H9 (cell line): ENCODE measurements around the gene SFRP5. TPM values are rescaled to one million over a fixed set of nuclear protein-coding genes. Genes with fewer than 3 reads are reported as not detected.

Experiments used
- DNase-seq: peaks from one replicate; pipeline ENCODE4 v3.0.0-alpha.2; 2017
- H2AFZ ChIP-seq: one replicate; pipeline ENCODE4 v1.6.1; 2013; ENCODE audit warnings: mild to moderate bottlenecking, low read length, control low read depth, moderate library complexity
- H2AK5ac ChIP-seq: 2 replicates; pipeline ENCODE4 v1.6.1; 2013; ENCODE audit warnings: low read length, control low read depth, mixed read lengths; ENCODE audit not compliant: insufficient read length
- H2BK120ac ChIP-seq: one replicate; pipeline ENCODE4 v1.6.1; 2013; ENCODE audit warnings: low read depth, mild to moderate bottlenecking, low read length, control low read depth, inconsistent platforms; ENCODE audit not compliant: poor library complexity, severe bottlenecking
- H2BK12ac ChIP-seq: 2 replicates; pipeline ENCODE4 v1.6.1; 2013; ENCODE audit warnings: low read length, control low read depth, mixed read lengths, low read depth; ENCODE audit not compliant: insufficient read length
- H2BK15ac ChIP-seq: 2 replicates; pipeline ENCODE4 v1.6.1; 2013; ENCODE audit warnings: low read depth, low read length, control low read depth
- H2BK20ac ChIP-seq: one replicate; pipeline ENCODE4 v1.6.1; 2013; ENCODE audit warnings: low read depth, mild to moderate bottlenecking, low read length, control low read depth, inconsistent platforms; ENCODE audit not compliant: poor library complexity, severe bottlenecking
- H2BK5ac ChIP-seq: 2 replicates; pipeline ENCODE4 v1.6.1; 2013; ENCODE audit warnings: low read length, control low read depth, mixed read lengths; ENCODE audit not compliant: insufficient read length
- H3K14ac ChIP-seq: 2 replicates; pipeline ENCODE4 v1.6.1; 2013; ENCODE audit warnings: low read length, control low read depth; ENCODE audit not compliant: insufficient read depth
- H3K18ac ChIP-seq: 2 replicates; pipeline ENCODE4 v1.6.1; 2013; ENCODE audit warnings: low read depth, mild to moderate bottlenecking, mixed read lengths, low read length, control low read depth; ENCODE audit not compliant: insufficient read length
- H3K23ac ChIP-seq: 2 replicates; pipeline ENCODE4 v1.6.1; 2013; ENCODE audit warnings: low read length, control low read depth, mixed read lengths, low read depth; ENCODE audit not compliant: insufficient read length
- H3K23me2 ChIP-seq: 2 replicates; pipeline ENCODE4 v1.6.1; 2013; ENCODE audit warnings: low read depth, mild to moderate bottlenecking, mixed read lengths, low read length, control low read depth; ENCODE audit not compliant: insufficient read length, poor library complexity, severe bottlenecking
- H3K27ac ChIP-seq: 2 replicates; pipeline ENCODE4 v1.5.1; 2013; ENCODE audit warnings: low read length, control low read depth, mixed read lengths, low read depth; ENCODE audit not compliant: insufficient read length
- H3K27me3 ChIP-seq: 2 replicates; pipeline ENCODE4 v1.6.1; 2013; ENCODE audit warnings: low read length, control low read depth, inconsistent platforms; ENCODE audit not compliant: insufficient read depth
- H3K4ac ChIP-seq: 2 replicates; pipeline ENCODE4 v1.6.1; 2013; ENCODE audit warnings: low read depth, mild to moderate bottlenecking, control low read depth, inconsistent platforms, low read length, moderate library complexity
- H3K4me1 ChIP-seq: 2 replicates; pipeline ENCODE4 v1.6.1; 2013; ENCODE audit warnings: low read length, control low read depth, inconsistent platforms; ENCODE audit not compliant: insufficient read depth
- H3K4me2 ChIP-seq: 2 replicates; pipeline ENCODE4 v1.6.1; 2013; ENCODE audit warnings: low read length, control low read depth, mixed read lengths; ENCODE audit not compliant: insufficient read length, insufficient read depth
- H3K56ac ChIP-seq: 2 replicates; pipeline ENCODE4 v1.6.1; 2013; ENCODE audit warnings: low read depth, mild to moderate bottlenecking, mixed read lengths, low read length, control low read depth; ENCODE audit not compliant: insufficient read length
- H3K79me1 ChIP-seq: 2 replicates; pipeline ENCODE4 v1.6.1; 2013; ENCODE audit warnings: low read depth, mild to moderate bottlenecking, moderate library complexity, low read length, control low read depth, inconsistent platforms; ENCODE audit not compliant: insufficient read depth, poor library complexity, severe bottlenecking
- H3K79me2 ChIP-seq: 2 replicates; pipeline ENCODE4 v1.6.1; 2013; ENCODE audit warnings: low read length, control low read depth, inconsistent platforms; ENCODE audit not compliant: insufficient read depth
- H3K9ac ChIP-seq: 2 replicates; pipeline ENCODE4 v1.6.1; 2013; ENCODE audit warnings: low read length, control low read depth, mixed read lengths; ENCODE audit not compliant: insufficient read length; ENCODE audit errors: extremely low read depth
- H3K9me3 ChIP-seq: one replicate; pipeline ENCODE4 v1.6.1; 2013; ENCODE audit warnings: low read depth, low read length, inconsistent platforms; ENCODE audit not compliant: control insufficient read depth
- H3T11ph ChIP-seq: one replicate; pipeline ENCODE4 v1.6.1; 2013; ENCODE audit warnings: mild to moderate bottlenecking, low read length, control low read depth, inconsistent platforms
- H4K20me1 ChIP-seq: one replicate; pipeline ENCODE4 v1.6.1; 2013; ENCODE audit not compliant: control insufficient read depth, insufficient read length, insufficient read depth
- H4K5ac ChIP-seq: 2 replicates; pipeline ENCODE4 v1.6.1; 2013; ENCODE audit warnings: low read depth, mild to moderate bottlenecking, mixed read lengths, low read length, control low read depth; ENCODE audit not compliant: insufficient read length
- H4K8ac ChIP-seq: replicated peaks from 2 replicates; pipeline ENCODE4 v1.6.1; 2013; ENCODE audit warnings: low read length, control low read depth, mixed read lengths, low read depth; ENCODE audit not compliant: insufficient read length
- H4K91ac ChIP-seq: 2 replicates; pipeline ENCODE4 v1.6.1; 2013; ENCODE audit warnings: low read depth, mild to moderate bottlenecking, moderate library complexity, mixed read lengths, low read length, control low read depth; ENCODE audit not compliant: insufficient read length
- H3K27ac Mint-ChIP-seq, 3 experiments: 2 replicates in 2 of 3; 3 replicates in 1 of 3; pipeline ENCODE4 v1.8.0; 2020 to 2021; ENCODE audit warnings: mixed read lengths in 3 of 3, mild to moderate bottlenecking in 1 of 3, moderate library complexity in 1 of 3
- H3K27me3 Mint-ChIP-seq: 2 replicates; pipeline ENCODE4 v1.8.0; 2021; ENCODE audit warnings: low read depth, mild to moderate bottlenecking, moderate library complexity, mixed read lengths
- H3K36me3 Mint-ChIP-seq, 3 experiments: 2 replicates in 2 of 3; 3 replicates in 1 of 3; pipeline ENCODE4 v1.8.0; 2020 to 2021; ENCODE audit warnings: low read depth in 3 of 3, mixed read lengths in 3 of 3; ENCODE audit not compliant: insufficient read depth in 1 of 3
- H3K4me1 Mint-ChIP-seq, 2 experiments: 2 replicates each; pipeline ENCODE4 v1.8.0; 2020; ENCODE audit warnings: mixed read lengths in 2 of 2
- H3K4me3 Mint-ChIP-seq, 2 experiments: 2 replicates in 1 of 2; 3 replicates in 1 of 2; pipeline ENCODE4 v1.8.0; 2020 to 2021; ENCODE audit warnings: mild to moderate bottlenecking in 2 of 2, mixed read lengths in 2 of 2, moderate library complexity in 1 of 2
- H3K9me3 Mint-ChIP-seq, 2 experiments: 2 replicates in 1 of 2; 3 replicates in 1 of 2; pipeline ENCODE4 v1.8.0; 2020; ENCODE audit warnings: mild to moderate bottlenecking in 2 of 2, mixed read lengths in 2 of 2, moderate library complexity in 1 of 2
- CTCF ChIP-seq: fragments of 200-600 bp; sonication (generic); conservative IDR thresholded peaks from 3 replicates; pipeline ENCODE4 v1.8.0; 2021; ENCODE audit warnings: antibody characterized with exemption, mild to moderate bottlenecking
- WGBS: extraction: QIAGEN DNeasy Blood & Tissue Kit; methylation state at CpG from one replicate; pipeline ENCODE4 v1.1.7; 2013; ENCODE audit warnings: missing lambda C conversion rate, low lambda C conversion rate, mixed read lengths; ENCODE audit not compliant: insufficient read length; ENCODE audit errors: extremely low coverage; 5-methylcytosine and 5-hydroxymethylcytosine counted together
- total RNA-seq: library from RNA; stranded (reverse); gene quantifications from 2 replicates; pipeline ENCODE4 v1.2.1, GENCODE V29; 2021

Gene SFRP5
- total RNA-seq, 1 experiment from 2014 or later, result 1.7 TPM

DNA sequence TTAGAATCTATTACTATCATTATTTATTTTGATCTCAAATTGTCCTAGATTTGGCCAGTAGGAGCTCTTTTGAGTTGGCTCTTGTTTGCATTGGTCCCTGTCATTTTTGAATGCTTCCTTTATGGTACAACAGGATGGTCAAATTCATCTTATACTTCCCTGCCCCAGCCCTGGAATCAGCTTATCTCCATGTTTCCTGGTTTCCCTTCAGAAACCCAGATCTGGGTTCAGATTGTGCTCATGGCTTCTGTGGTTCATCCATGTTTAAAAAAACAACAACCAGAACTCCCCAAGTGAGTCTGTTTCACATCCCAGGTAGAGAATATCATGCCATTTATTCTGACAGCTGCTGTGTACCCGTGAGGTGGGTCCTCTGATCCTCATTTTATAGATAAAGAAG is 24.2 kb downstream of the SFRP5 start:
- Mint-ChIP-seq H3K36me3 (peaks cover 9 to 84% (median 62%) of the 10 kb centered on the region in 3 experiments; a peak in 6 of 7 replicates), H3K9me3 (no peaks in the 10 kb centered on the region)
- no peak overlapping the region for H2BK120ac ChIP-seq

More for the DNA sequence above, 24.2 kb downstream of the SFRP5 start:
- Histone ChIP-seq H2AFZ (no peak overlapping the region), H3K4me1 (no peaks in the 10 kb centered on the region), H3K79me2 (no peaks in the 10 kb centered on the region), H3K56ac (no peak overlapping the region), H3K9ac (no peak overlapping the region), H3K14ac (no peak overlapping the region), H2BK12ac (no peak overlapping the region), H3K4ac (no peak overlapping the region), H2BK15ac (no peak overlapping the region), H3K27ac (no peak overlapping the region), H4K20me1 (no peaks in the 10 kb centered on the region), H3K9me3 (no peaks in the 10 kb centered on the region), H4K8ac (no peak overlapping the region), H2BK20ac (no peak overlapping the region), H2BK5ac (no peak overlapping the region), H3K23ac (no peak overlapping the region), H3K79me1 (no peaks in the 10 kb centered on the region), H2AK5ac (no peak overlapping the region), H3K23me2 (no peaks in the 10 kb centered on the region), H4K91ac (no peak overlapping the region), H3K27me3 (no peaks in the 10 kb centered on the region), H4K5ac (no peak overlapping the region), H3K4me2 (no peak overlapping the region), H3K18ac (no peak overlapping the region), H3T11ph (no peak overlapping the region)
- no CpG with 5 or more reads among the region's 1 CpG for WGBS
- TF ChIP-seq CTCF, result no peak
- Mint-ChIP-seq H3K27me3 (no peaks in the 10 kb centered on the region), H3K4me3 (no peak overlapping the region), H3K27ac (no peak overlapping the region), H3K4me1 (no peaks in the 10 kb centered on the region)
- no peak for DNase-seq
